HG03354 (cell line): ENCODE results near the gene VWA3B.
"Not testable (repeated sequence)": the region's sequence is repeated elsewhere in the genome, so short reads cannot be mapped to it uniquely, and the experiment has no call there.

Experiments used
- ATAC-seq: cut with Tn5 transposase; IDR thresholded peaks from one replicate; pipeline ENCODE4 v1.9.1; 2021; ENCODE audit warnings: mild to moderate bottlenecking; ENCODE audit not compliant: unreplicated experiment, poor library complexity, severe bottlenecking

VWA3B gene

GRCh38 chr2:98234776-98235175, 147.8 kb downstream of the VWA3B start:
- ATAC-seq = no peak

- no peak for ATAC-seq
Observed at GRCh38 chr2:98236935-98237334, 150.0 kb downstream of the VWA3B start.

- ATAC-seq = no peak
Observed at GRCh38 chr2:98240786-98241398, 153.9 kb downstream of the VWA3B start.

GRCh38 chr2:98241592-98241991, 154.6 kb downstream of the VWA3B start:
- ATAC-seq = no peak

- ATAC-seq = no peak
Observed at GRCh38 chr2:98242003-98242402, 155.0 kb downstream of the VWA3B start.

- no peak for ATAC-seq
Observed at GRCh38 chr2:98245491-98245890, 158.5 kb downstream of the VWA3B start.

GRCh38 chr2:98247383-98247782, 160.4 kb downstream of the VWA3B start:
- no peak for ATAC-seq

GRCh38 chr2:98252038-98252773, 165.2 kb downstream of the VWA3B start:
- no peak for ATAC-seq

- no peak for ATAC-seq
Observed at GRCh38 chr2:98253461-98254070, 166.6 kb downstream of the VWA3B start.

GRCh38 chr2:98254504-98255059, 167.6 kb downstream of the VWA3B start:
- no peak for ATAC-seq

GRCh38 chr2:98258906-98259305, 171.9 kb downstream of the VWA3B start:
- no peak for ATAC-seq

GRCh38 chr2:98263362-98263761, 176.4 kb downstream of the VWA3B start:
- no peak for ATAC-seq

- ATAC-seq = not testable (repeated sequence)
Observed at GRCh38 chr2:98268225-98268624, 181.3 kb downstream of the VWA3B start.

- ATAC-seq = no peak
Observed at GRCh38 chr2:98269274-98269673, 182.3 kb downstream of the VWA3B start.

- ATAC-seq = no peak
Observed at GRCh38 chr2:98269830-98270229, 182.9 kb downstream of the VWA3B start.

GRCh38 chr2:98277162-98277859, 190.3 kb downstream of the VWA3B start:
- no peak for ATAC-seq

GRCh38 chr2:98278074-98278473, 191.1 kb downstream of the VWA3B start:
- no peak for ATAC-seq

- peak; percentile 71 for ATAC-seq
Observed at GRCh38 chr2:98280376-98281102, 193.6 kb downstream of the VWA3B start.

GRCh38 chr2:98281607-98282006, 194.6 kb downstream of the VWA3B start:
- no peak for ATAC-seq

- ATAC-seq = no peak
Observed at GRCh38 chr2:98282109-98282508, 195.1 kb downstream of the VWA3B start.
